Endothelial cell of umbilical vein (primary cell): ENCODE data around the gene AP2B1. TPM values are rescaled to one million over a fixed set of nuclear protein-coding genes. Genes with fewer than 3 reads are reported as not detected.

ENCODE experiments used
- BruUV-seq: library from RNA; stranded (reverse); fragments of 400-500 nt; replicated peaks from 2 replicates; lab custom pipeline; 2021; lab: Mats Ljungman, UMichigan
- CTCF ChIA-PET: fragments of 300-600, 350-600 bp; sonication (Branson Sonifier 250); formaldehyde crosslinking; loops from one replicate; lab custom pipeline; 2021; ENCODE audit warnings: antibody characterized with exemption, inconsistent platforms; lab: Charles Lee
- POLR2A ChIA-PET: fragments of 300-600, 350-600 bp; sonication (Branson Sonifier 250); formaldehyde crosslinking; loops from one replicate; lab custom pipeline; 2021; ENCODE audit warnings: antibody characterized with exemption, inconsistent platforms; lab: Charles Lee
- DNase-seq: peaks from one replicate; pipeline ENCODE4 v3.0.0-alpha.2; 2011; ENCODE audit warnings: low read depth, low spot score
- FAIRE-seq: peaks from 2 replicates; lab custom pipeline; 2011; peaks lifted over from hg19 to GRCh38; lab: Jason Lieb, UNC
- H2AFZ ChIP-seq: 2 replicates; pipeline ENCODE4 v1.6.0; 2012; ENCODE audit warnings: low read depth, low read length, control low read depth, inconsistent platforms
- H3K27ac ChIP-seq: 2 replicates; pipeline ENCODE4 v1.5.1; 2011; ENCODE audit warnings: low read depth, mild to moderate bottlenecking, control low read depth, low read length, moderate library complexity; ENCODE audit not compliant: insufficient read depth
- H3K27me3 ChIP-seq, 2 experiments: 2 replicates each; pipeline versions ENCODE4 v1.6.0 to v1.6.1; 2011; ENCODE audit warnings: low read length in 2 of 2, mixed read lengths in 1 of 2; ENCODE audit not compliant: control insufficient read depth in 2 of 2, insufficient read depth in 2 of 2
- H3K36me3 ChIP-seq, 2 experiments: 2 replicates in 1 of 2; 3 replicates in 1 of 2; pipeline ENCODE4 v1.5.1; 2011; ENCODE audit warnings: low read length in 2 of 2, mild to moderate bottlenecking in 1 of 2, moderate library complexity in 1 of 2; ENCODE audit not compliant: control insufficient read depth in 2 of 2, insufficient read depth in 2 of 2; ENCODE audit errors: extremely low read depth in 1 of 2
- H3K4me1 ChIP-seq: 3 replicates; pipeline ENCODE4 v1.5.1; 2011; ENCODE audit warnings: mild to moderate bottlenecking, low read length; ENCODE audit not compliant: control insufficient read depth, insufficient read depth; ENCODE audit errors: extremely low read depth
- H3K4me2 ChIP-seq: 2 replicates; pipeline ENCODE4 v1.6.1; 2011; ENCODE audit warnings: low read length, control low read depth, mixed read lengths; ENCODE audit not compliant: insufficient read depth
- H3K4me3 ChIP-seq, 3 experiments: fragments of 200-600 bp in 1 of 3; sonication (generic), shearing (Covaris generic) in 1 of 3; replicated peaks in 1 of 3; 2 replicates each; pipeline ENCODE4 v1.5.1; 2011 to 2016; ENCODE audit warnings: control low read depth in 3 of 3, low read length in 3 of 3, mild to moderate bottlenecking in 2 of 3, inconsistent platforms in 1 of 3, low read depth in 1 of 3, moderate library complexity in 1 of 3; ENCODE audit not compliant: insufficient read depth in 1 of 3
- H3K79me2 ChIP-seq: 2 replicates; pipeline ENCODE4 v1.6.0; 2012; ENCODE audit warnings: low read length, inconsistent platforms; ENCODE audit not compliant: control insufficient read depth, insufficient read depth
- H3K9ac ChIP-seq: replicated peaks from 2 replicates; pipeline ENCODE3; 2011; ENCODE audit warnings: low read length, control low read depth; ENCODE audit not compliant: insufficient read depth; ENCODE audit errors: extremely low read depth
- H3K9me1 ChIP-seq: replicated peaks from 3 replicates; pipeline ENCODE4 v1.6.0; 2011; ENCODE audit warnings: mild to moderate bottlenecking, low read length; ENCODE audit not compliant: control insufficient read depth, insufficient read depth; ENCODE audit errors: extremely low read depth
- H3K9me3 ChIP-seq: replicated peaks from 2 replicates; pipeline ENCODE4 v1.5.1; 2012; ENCODE audit warnings: low read length, inconsistent platforms; ENCODE audit not compliant: control insufficient read depth, insufficient read depth
- H4K20me1 ChIP-seq: replicated peaks from 2 replicates; pipeline ENCODE3; 2011; ENCODE audit warnings: mild to moderate bottlenecking, low read length; ENCODE audit not compliant: control insufficient read depth, insufficient read depth; ENCODE audit errors: extremely low read depth
- FOS ChIP-seq: IDR thresholded peaks from 2 replicates; pipeline ENCODE4 v1.6.1; 2011; ENCODE audit warnings: mild to moderate bottlenecking, low read length, moderate library complexity, borderline replicate concordance; ENCODE audit not compliant: insufficient read depth
- GATA2 ChIP-seq: IDR thresholded peaks from 2 replicates; pipeline ENCODE4 v1.7.0; 2011; ENCODE audit warnings: low read depth, mild to moderate bottlenecking, moderate library complexity, mixed read lengths, low read length; ENCODE audit not compliant: insufficient read length, insufficient read depth
- JUN ChIP-seq: IDR thresholded peaks from 2 replicates; pipeline ENCODE4 v1.6.1; 2011; ENCODE audit warnings: borderline replicate concordance, low read depth; ENCODE audit not compliant: insufficient read length, insufficient read depth
- MAX ChIP-seq: IDR thresholded peaks from 2 replicates; pipeline ENCODE4 v1.6.1; 2011; ENCODE audit not compliant: insufficient read depth, insufficient read length
- POLR2A ChIP-seq: IDR thresholded peaks from 2 replicates; pipeline ENCODE4 v1.6.1; 2012; ENCODE audit warnings: low read depth, mild to moderate bottlenecking, control low read depth, low read length
- dilution Hi-C: fragments of 300-500 bp; cut with MboI; formaldehyde crosslinking; loops from one replicate; pipeline ENCODE4 v1.15.0; 2019; ENCODE audit warnings: low sequenced_read_pairs; ENCODE audit not compliant: extremely low pct_ligation_motif_present
- intact Hi-C: fragments of 100-400 bp; cut with micrococcal nuclease; formaldehyde crosslinking; loops from one replicate; pipeline ENCODE4 v1.10.0; 2022
- polyA plus RNA-seq, 4 experiments: library from polyadenylated mRNA; depleted of rRNA in 3 of 4; stranded (reverse) in 3 of 4; unstranded in 1 of 4; fragments of >200 nt; gene quantifications; 2 replicates each; pipeline versions ENCODE4 v1.2.1 to v1.2.3, GENCODE V29; 2011 to 2012; ENCODE audit warnings: missing spikeins in 1 of 4
- total RNA-seq: library from RNA; stranded (reverse); gene quantifications from 2 replicates; pipeline ENCODE4 v1.2.3, GENCODE V29; 2021
- TF ChIP-seq, protein P1 (sequence below), 2 donors: IDR thresholded peaks; 1 replicate in 1 of 2; 2 replicates in 1 of 2; pipeline ENCODE4 v1.5.1; 2011; ENCODE audit warnings: low read length in 2 of 2, mild to moderate bottlenecking in 2 of 2, moderate library complexity in 2 of 2, control low read depth in 1 of 2, inconsistent platforms in 1 of 2, low read depth in 1 of 2; ENCODE audit not compliant: insufficient read depth in 1 of 2; ENCODE audit errors: extremely low read depth in 1 of 2

The AP2B1 gene
- total and polyA plus RNA-seq, 2 donors (not counting 3 experiments of a cell fraction or from before 2014, with no cell fraction given) = 106 to 198 TPM

GRCh38 chr17:35713069-35713728 is 126.1 kb downstream of the AP2B1 start:
- peaks cover 2% of the 10 kb centered on the region for H4K20me1 ChIP-seq
- no peak for FAIRE-seq
- ChIA-PET CTCF (interaction anchor here (0.8 to 1.3 kb wide), 11 partner anchors 9 to 101 kb away, joined by 3 to 6 read pairs (median 4); partner anchors contain the start of gene RASL10B), POLR2A (no interaction called here)
- dilution Hi-C loops (no loop called here), intact Hi-C loops (loop anchor here (2.0 kb wide), 1 partner anchor 82 kb away; no protein-coding TSS in a partner anchor)
- peak overlapping the region; percentile 26 for H3K4me2 ChIP-seq
- peak; percentile 98 for DNase-seq
- no peaks in the 10 kb centered on the region for H3K79me2 ChIP-seq
- BruUV-seq = no TSS peak
- no peaks in the 10 kb centered on the region for H3K9me3 ChIP-seq
- TF ChIP-seq GATA2 = peak; percentile 83
- peak; percentile 27 for TF ChIP-seq MAX
- TF ChIP-seq, protein P1, sequence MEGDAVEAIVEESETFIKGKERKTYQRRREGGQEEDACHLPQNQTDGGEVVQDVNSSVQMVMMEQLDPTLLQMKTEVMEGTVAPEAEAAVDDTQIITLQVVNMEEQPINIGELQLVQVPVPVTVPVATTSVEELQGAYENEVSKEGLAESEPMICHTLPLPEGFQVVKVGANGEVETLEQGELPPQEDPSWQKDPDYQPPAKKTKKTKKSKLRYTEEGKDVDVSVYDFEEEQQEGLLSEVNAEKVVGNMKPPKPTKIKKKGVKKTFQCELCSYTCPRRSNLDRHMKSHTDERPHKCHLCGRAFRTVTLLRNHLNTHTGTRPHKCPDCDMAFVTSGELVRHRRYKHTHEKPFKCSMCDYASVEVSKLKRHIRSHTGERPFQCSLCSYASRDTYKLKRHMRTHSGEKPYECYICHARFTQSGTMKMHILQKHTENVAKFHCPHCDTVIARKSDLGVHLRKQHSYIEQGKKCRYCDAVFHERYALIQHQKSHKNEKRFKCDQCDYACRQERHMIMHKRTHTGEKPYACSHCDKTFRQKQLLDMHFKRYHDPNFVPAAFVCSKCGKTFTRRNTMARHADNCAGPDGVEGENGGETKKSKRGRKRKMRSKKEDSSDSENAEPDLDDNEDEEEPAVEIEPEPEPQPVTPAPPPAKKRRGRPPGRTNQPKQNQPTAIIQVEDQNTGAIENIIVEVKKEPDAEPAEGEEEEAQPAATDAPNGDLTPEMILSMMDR (IDR thresholded peaks at IDR 0.05; ENCODE audit: extremely low read depth in 1 of 2, insufficient read depth in 1 of 2, low read depth in 1 of 2, low read length in 2 of 2) = no peak
- TF ChIP-seq JUN = peak; percentile 40
- no peak for TF ChIP-seq POLR2A
- peak; percentile 49 for TF ChIP-seq FOS
- H3K4me1 ChIP-seq = peaks cover 15% of the 10 kb centered on the region
- peak overlapping the region; percentile 51 for H3K27ac ChIP-seq
- H2AFZ ChIP-seq = no peak overlapping the region
- no peaks in the 10 kb centered on the region for H3K9me1 ChIP-seq
- no peak overlapping the region for H3K4me3 ChIP-seq
- H3K36me3 ChIP-seq = peaks cover 14 to 15% of the 10 kb centered on the region in 2 experiments
- H3K9ac ChIP-seq = peak overlapping the region; percentile 14
- H3K27me3 ChIP-seq = no peaks in the 10 kb centered on the region
